Tibial artery (tissue), 4 donors: ENCODE data around the gene RBMS3.
A peak's percentile ranks its signal among the peaks of the same experiment; 100 is the strongest.

ENCODE experiments used
- DNase-seq, 2 donors: peaks; one replicate each; pipeline ENCODE4 v3.0.0-alpha.2; 2019
- H3K27ac ChIP-seq, 2 donors: fragments of 200-600 bp; sonication (generic) in 1 of 2; 1 replicate in 1 of 2; 2 replicates in 1 of 2; pipeline ENCODE4 v1.5.1; 2018 to 2019; ENCODE audit warnings: mild to moderate bottlenecking in 1 of 2
- H3K27me3 ChIP-seq, 2 donors: fragments of 200-600 bp; sonication (generic) in 1 of 2; one replicate each; pipeline versions ENCODE4 v1.5.1 to v1.6.0; 2016 to 2019
- H3K36me3 ChIP-seq, 3 donors: fragments of 200-600 bp; sonication (generic) in 2 of 3; one replicate each; pipeline ENCODE4 v1.5.1; 2016 to 2019; ENCODE audit warnings: mild to moderate bottlenecking in 2 of 3
- H3K4me1 ChIP-seq, 4 donors: fragments of 200-600 bp; sonication (generic) in 2 of 4; 1 replicate in 3 of 4; 2 replicates in 1 of 4; pipeline ENCODE4 v1.5.1; 2016 to 2019
- H3K4me3 ChIP-seq, 2 donors: fragments of 200-600 bp; sonication (generic) in 1 of 2; 1 replicate in 1 of 2; 2 replicates in 1 of 2; pipeline ENCODE4 v1.5.1; 2018 to 2019; ENCODE audit warnings: mild to moderate bottlenecking in 2 of 2
- H3K9me3 ChIP-seq, 3 donors: fragments of 200-600 bp; sonication (generic) in 1 of 3; one replicate each; pipeline ENCODE4 v1.5.1; 2016 to 2019
- CTCF ChIP-seq, 2 experiments: fragments of 200-600 bp in 1 of 2; fragments of 450-650 bp in 1 of 2; IDR thresholded peaks; one replicate each; pipeline ENCODE4 v1.5.1; 2017 to 2019; ENCODE audit warnings: antibody characterized with exemption in 2 of 2, mild to moderate bottlenecking in 1 of 2, moderate library complexity in 1 of 2
- intact Hi-C: fragments of 100-400 bp; cut with DNase I; formaldehyde crosslinking; loops from one replicate; pipeline ENCODE4 v1.15.0; 2023; ENCODE audit warnings: low total_unique reads

RBMS3 gene

GRCh38 chr3:29958816-29959215, 677.9 kb downstream of the RBMS3 start:
- no peaks in the 10 kb centered on the region for H3K27me3 ChIP-seq
- no peak for TF ChIP-seq CTCF (IDR thresholded peaks at IDR 0.05)
- peaks cover 0 to 8% (median 3%) of the 10 kb centered on the region in 3 donors for H3K36me3 ChIP-seq
- intact Hi-C loops = no loop called here
- DNase-seq = no peak
- no peaks in the 10 kb centered on the region for H3K9me3 ChIP-seq
- H3K4me1 ChIP-seq = peaks cover 0 to 7% (median 0%) of the 10 kb centered on the region in 4 donors
- H3K4me3 ChIP-seq = no peak overlapping the region
- no peak overlapping the region for H3K27ac ChIP-seq

GRCh38 chr3:29971895-29972294, 691.0 kb downstream of the RBMS3 start:
- Histone ChIP-seq H3K4me1 (peaks cover 0 to 20% (median 2%) of the 10 kb centered on the region in 4 donors), H3K27ac (peak overlapping the region in 1 of 2 donors; percentile 22), H3K4me3 (no peak overlapping the region), H3K36me3 (no peaks in the 10 kb centered on the region), H3K27me3 (no peaks in the 10 kb centered on the region), H3K9me3 (no peaks in the 10 kb centered on the region)
- intact Hi-C loops = no loop called here
- TF ChIP-seq CTCF (IDR thresholded peaks at IDR 0.05) = no peak
- no peak for DNase-seq

- no peaks in the 10 kb centered on the region for H3K36me3 ChIP-seq
- H3K4me1 ChIP-seq = peaks cover 0 to 23% (median 2%) of the 10 kb centered on the region in 4 donors
- intact Hi-C loops = no loop called here
- no peak overlapping the region for H3K4me3 ChIP-seq
- peak overlapping the region; percentile 4 to 22 for H3K27ac ChIP-seq
- DNase-seq = no peak
- no peak for TF ChIP-seq CTCF (IDR thresholded peaks at IDR 0.05)
- no peaks in the 10 kb centered on the region for H3K9me3 ChIP-seq
- H3K27me3 ChIP-seq = no peaks in the 10 kb centered on the region
Observed at GRCh38 chr3:29972320-29972993, 691.6 kb downstream of the RBMS3 start.

GRCh38 chr3:29973763-29974162, 692.9 kb downstream of the RBMS3 start:
- no peak for TF ChIP-seq CTCF (IDR thresholded peaks at IDR 0.05)
- Histone ChIP-seq H3K27me3 (no peaks in the 10 kb centered on the region), H3K4me3 (no peak overlapping the region), H3K4me1 (peaks cover 0 to 32% (median 2%) of the 10 kb centered on the region in 4 donors), H3K9me3 (no peaks in the 10 kb centered on the region), H3K27ac (no peak overlapping the region), H3K36me3 (no peaks in the 10 kb centered on the region)
- DNase-seq = no peak
- intact Hi-C loops = no loop called here

- Histone ChIP-seq H3K27ac (no peak overlapping the region), H3K4me1 (peaks cover 0 to 27% (median 1%) of the 10 kb centered on the region in 4 donors), H3K9me3 (peaks cover 0 to 3% (median 0%) of the 10 kb centered on the region in 3 donors), H3K27me3 (no peaks in the 10 kb centered on the region), H3K36me3 (no peaks in the 10 kb centered on the region), H3K4me3 (no peak overlapping the region)
- no peak for TF ChIP-seq CTCF (IDR thresholded peaks at IDR 0.05)
- intact Hi-C loops = no loop called here
- DNase-seq = no peak
Observed at GRCh38 chr3:29976871-29977270, 696.0 kb downstream of the RBMS3 start.
